Measurements from ENCODE around the gene GRIN2B. TPM values are rescaled to one million over a fixed set of nuclear protein-coding genes. Genes with fewer than 3 reads are reported as not detected.

The GRIN2B gene
- polyA plus RNA-seq, 1 of the 3 experiments (the other 2 are of a cell fraction), result not detected

GRCh38 chr12:13942826-13943225 is 38.6 kb downstream of the GRIN2B start (continued):
- no peak for TF ChIP-seq REST (IDR thresholded peaks at IDR 0.05; ENCODE audit: low read depth, low read length)
- TF ChIP-seq RXRA (IDR thresholded peaks at IDR 0.05; ENCODE audit: borderline replicate concordance, low read depth), result no peak
- TF ChIP-seq EP300 (IDR thresholded peaks at IDR 0.05; ENCODE audit: borderline replicate concordance in 1 of 2, low read depth in 1 of 2, low read length in 1 of 2), result no peak
- TF ChIP-seq YY1 (IDR thresholded peaks at IDR 0.05; ENCODE audit: low read depth), result no peak

- no peak overlapping the region for H3K4me3 ChIP-seq (ENCODE audit: low read depth in 2 of 2, low read length in 1 of 2)
- H3K27me3 ChIP-seq (ENCODE audit: insufficient read depth), result peaks cover 15% of the 10 kb centered on the region; the same call in 1 of the 2 replicates
- no peaks in the 10 kb centered on the region for H3K9me2 ChIP-seq
- no peaks in the 10 kb centered on the region for H3K36me3 ChIP-seq (replicated peaks in 1 of 2; ENCODE audit: control insufficient read depth in 1 of 2, insufficient read depth in 2 of 2, low read length in 1 of 2)
- H3K9me3 ChIP-seq, result no peaks in the 10 kb centered on the region
- H3K27ac ChIP-seq (ENCODE audit: low read depth in 2 of 2, low read length in 1 of 2), result no peak overlapping the region
- H2AFZ ChIP-seq (ENCODE audit: low read depth), result no peak overlapping the region
- no peak for TF ChIP-seq RXRA (IDR thresholded peaks at IDR 0.05; ENCODE audit: borderline replicate concordance, low read depth)
- TF ChIP-seq SMC3 (IDR thresholded peaks at IDR 0.05; ENCODE audit: low read depth, low read length), result no peak
- TF ChIP-seq, protein P1, sequence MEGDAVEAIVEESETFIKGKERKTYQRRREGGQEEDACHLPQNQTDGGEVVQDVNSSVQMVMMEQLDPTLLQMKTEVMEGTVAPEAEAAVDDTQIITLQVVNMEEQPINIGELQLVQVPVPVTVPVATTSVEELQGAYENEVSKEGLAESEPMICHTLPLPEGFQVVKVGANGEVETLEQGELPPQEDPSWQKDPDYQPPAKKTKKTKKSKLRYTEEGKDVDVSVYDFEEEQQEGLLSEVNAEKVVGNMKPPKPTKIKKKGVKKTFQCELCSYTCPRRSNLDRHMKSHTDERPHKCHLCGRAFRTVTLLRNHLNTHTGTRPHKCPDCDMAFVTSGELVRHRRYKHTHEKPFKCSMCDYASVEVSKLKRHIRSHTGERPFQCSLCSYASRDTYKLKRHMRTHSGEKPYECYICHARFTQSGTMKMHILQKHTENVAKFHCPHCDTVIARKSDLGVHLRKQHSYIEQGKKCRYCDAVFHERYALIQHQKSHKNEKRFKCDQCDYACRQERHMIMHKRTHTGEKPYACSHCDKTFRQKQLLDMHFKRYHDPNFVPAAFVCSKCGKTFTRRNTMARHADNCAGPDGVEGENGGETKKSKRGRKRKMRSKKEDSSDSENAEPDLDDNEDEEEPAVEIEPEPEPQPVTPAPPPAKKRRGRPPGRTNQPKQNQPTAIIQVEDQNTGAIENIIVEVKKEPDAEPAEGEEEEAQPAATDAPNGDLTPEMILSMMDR (IDR thresholded peaks at IDR 0.05), result peak; percentile 60
- peak; percentile 53 for TF ChIP-seq RAD21 (IDR thresholded peaks at IDR 0.05; ENCODE audit: low read length)
- H3K4me2 ChIP-seq, result no peak overlapping the region
- ChIA-PET POLR2A (no interaction called here), CTCF (interaction anchor here (0.5 to 2.0 kb wide), 9 partner anchors 9 to 78 kb away, joined by 3 to 8 read pairs (median 3); no protein-coding TSS in a partner anchor)
- H4K20me1 ChIP-seq (ENCODE audit: insufficient read depth), result no peaks in the 10 kb centered on the region
- whole genome bisulfite sequencing (ENCODE audit: low lambda C conversion rate), result 4% methylated on average over 12 of the region's 12 CpGs
- no peaks in the 10 kb centered on the region for H3K4me1 ChIP-seq (ENCODE audit: control insufficient read depth in 1 of 2, insufficient read depth in 2 of 2, low read depth in 1 of 2, low read length in 1 of 2)
- H3F3A ChIP-seq (replicated peaks; ENCODE audit: insufficient read depth), result no peaks in the 10 kb centered on the region
- peak; percentile 12 for DNase-seq
- H3K79me2 ChIP-seq (ENCODE audit: insufficient read depth), result no peaks in the 10 kb centered on the region
- no peak overlapping the region for H3K9ac ChIP-seq
These were observed 39.8 kb downstream of the GRIN2B start for GRCh38 chr12:13941258-13942249.
